ENCODE results near the gene BLVRA. TPM values are rescaled to one million over a fixed set of nuclear protein-coding genes. Genes with fewer than 3 reads are reported as not detected.

BLVRA gene
- total and polyA plus RNA-seq, 5 experiments from 2014 or later = 9.6 to 33.8 (median 17.8) TPM

- DNase-seq (peak in 5 of 10 donors; percentile 13 to 51 (median 41)), ATAC-seq (peak; percentile 22 to 50)
- H3K9me3 Mint-ChIP-seq = peaks cover 0 to 13% (median 8%) of the 10 kb centered on the region in 9 donors
- H3K4me3 Mint-ChIP-seq = peak overlapping the region; percentile 76 to 90 (median 87)
- POLR2A ChIA-PET = interaction anchor here (1.5 kb wide), 1 partner anchor 34 kb away, joined by 6 read pairs; the partner anchor contains the start of gene MRPS24
- peaks cover 5 to 26% (median 16%) of the 10 kb centered on the region in 4 donors for H3K4me1 Mint-ChIP-seq
- peaks cover 0 to 17% (median 6%) of the 10 kb centered on the region in 3 donors for H3K36me3 Mint-ChIP-seq
- H3K27me3 Mint-ChIP-seq = peaks cover 0 to 3% (median 0%) of the 10 kb centered on the region in 5 donors
- H3K27ac Mint-ChIP-seq = peak overlapping the region; percentile 28 to 94 (median 90)
Measured at GRCh38 chr7:43834463-43835251, 76.2 kb downstream of the BLVRA start.

- Mint-ChIP-seq H3K4me3 (peak overlapping the region in 2 of 10 donors; percentile 71 to 72), H3K27me3 (peaks cover 0 to 4% (median under 1%) of the 10 kb centered on the region in 5 donors)
Measured at GRCh38 chr7:43838201-43838658, 79.8 kb downstream of the BLVRA start.

DNA sequence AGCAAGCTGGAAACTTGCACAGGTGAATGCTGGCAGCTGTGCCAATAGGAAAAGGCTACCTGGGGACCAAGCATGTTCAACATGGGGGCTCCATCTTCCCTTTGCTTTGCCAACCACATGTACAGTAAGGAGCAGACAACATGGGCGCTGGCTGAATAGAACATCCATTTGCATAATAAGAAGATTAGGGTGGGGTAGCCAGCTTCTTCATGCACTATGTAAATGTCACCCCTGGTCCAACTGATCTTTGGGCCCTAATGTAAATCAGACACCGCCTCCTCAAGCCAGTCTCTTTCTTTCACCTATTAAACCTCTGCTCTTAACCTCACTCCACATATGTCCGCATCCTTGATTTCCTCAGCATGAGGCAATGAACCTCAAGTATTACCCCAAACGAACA, 84.8 kb downstream of the BLVRA start:
- no peaks in the 10 kb centered on the region for H3K9me3 Mint-ChIP-seq
- peak overlapping the region in 1 of 10 donors; percentile 24 for H3K27ac Mint-ChIP-seq
- DNase-seq (no peak), ATAC-seq (no peak)
- POLR2A ChIA-PET = interaction anchor here (0.6 kb wide), 1 partner anchor 165 kb away, joined by 5 read pairs; no protein-coding TSS in a partner anchor
- no peak overlapping the region for H3K4me3 Mint-ChIP-seq
- H3K36me3 Mint-ChIP-seq = no peaks in the 10 kb centered on the region
- H3K4me1 Mint-ChIP-seq = peaks cover 0 to 8% (median 6%) of the 10 kb centered on the region in 4 donors
- H3K27me3 Mint-ChIP-seq = peaks cover 4 to 12% (median 7%) of the 10 kb centered on the region in 5 donors

More at GRCh38 chr7:43838201-43838658, 79.8 kb downstream of the BLVRA start:
- peak overlapping the region in 7 of 10 donors; percentile 18 to 79 (median 63) for H3K27ac Mint-ChIP-seq
- H3K4me1 Mint-ChIP-seq = peaks cover 5 to 26% (median 16%) of the 10 kb centered on the region in 4 donors
- H3K9me3 Mint-ChIP-seq = peaks cover 0 to 5% (median 0%) of the 10 kb centered on the region in 9 donors
- POLR2A ChIA-PET = interaction anchor here (0.5 to 1.6 kb wide), 6 partner anchors 8 to 1005 kb away, joined by 3 to 11 read pairs (median 4); partner anchors contain the start of genes COA1 and STK17A
- peaks cover 0 to 2% (median 0%) of the 10 kb centered on the region in 3 donors for H3K36me3 Mint-ChIP-seq
- DNase-seq (no peak), ATAC-seq (no peak)

DNA sequence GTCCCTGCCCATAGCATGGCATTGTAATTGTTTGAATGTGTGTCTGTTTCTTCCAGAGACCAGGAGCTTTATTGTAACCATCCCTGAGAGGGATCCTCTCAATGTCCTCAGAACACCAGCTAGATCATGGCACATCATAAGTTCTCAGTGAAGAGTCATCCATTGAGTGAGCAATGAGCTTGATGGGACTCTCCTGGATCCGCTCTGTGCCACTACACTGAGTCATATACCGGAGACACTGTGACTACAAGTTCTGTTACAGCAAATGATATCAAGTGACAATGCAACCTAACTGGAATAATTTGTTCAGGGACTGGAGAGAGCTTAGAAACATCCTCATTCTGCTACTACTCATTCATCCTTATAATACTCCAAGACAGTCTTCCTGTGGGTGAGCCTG, 85.8 kb downstream of the BLVRA start:
- POLR2A ChIA-PET = no interaction called here
- H3K27me3 Mint-ChIP-seq = peaks cover 4 to 12% (median 7%) of the 10 kb centered on the region in 5 donors
- H3K36me3 Mint-ChIP-seq = no peaks in the 10 kb centered on the region
- ATAC-seq = no peak
- H3K4me3 Mint-ChIP-seq = no peak overlapping the region
- no peaks in the 10 kb centered on the region for H3K4me1 Mint-ChIP-seq
- H3K27ac Mint-ChIP-seq = peak overlapping the region in 1 of 10 donors; percentile 24
- H3K9me3 Mint-ChIP-seq = no peaks in the 10 kb centered on the region
- DNase-seq = no peak

DNA sequence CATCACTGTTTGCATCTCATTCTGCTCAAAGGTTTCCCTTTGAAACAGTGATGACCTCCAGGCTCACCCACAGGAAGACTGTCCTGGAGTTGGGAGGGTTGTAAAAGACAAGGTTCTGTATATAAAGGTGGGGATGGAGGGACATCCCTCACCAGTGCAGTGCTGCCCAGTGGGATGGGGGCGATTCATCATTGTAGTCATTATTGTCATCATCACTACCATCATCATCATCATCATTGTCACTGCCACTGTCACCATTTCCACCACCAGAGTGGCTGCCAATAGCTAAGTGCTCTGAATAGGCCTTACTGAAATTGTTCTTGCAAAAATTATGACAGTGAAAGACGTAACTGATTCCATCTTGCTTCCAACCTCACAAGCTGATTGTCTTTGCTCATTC, 86.2 kb downstream of the BLVRA start:
- Mint-ChIP-seq H3K9me3 (no peaks in the 10 kb centered on the region), H3K27ac (no peak overlapping the region), H3K27me3 (peaks cover 4 to 12% (median 7%) of the 10 kb centered on the region in 5 donors), H3K36me3 (no peaks in the 10 kb centered on the region), H3K4me1 (no peaks in the 10 kb centered on the region), H3K4me3 (no peak overlapping the region)
- DNase-seq (no peak), ATAC-seq (no peak)
- POLR2A ChIA-PET = no interaction called here

DNA sequence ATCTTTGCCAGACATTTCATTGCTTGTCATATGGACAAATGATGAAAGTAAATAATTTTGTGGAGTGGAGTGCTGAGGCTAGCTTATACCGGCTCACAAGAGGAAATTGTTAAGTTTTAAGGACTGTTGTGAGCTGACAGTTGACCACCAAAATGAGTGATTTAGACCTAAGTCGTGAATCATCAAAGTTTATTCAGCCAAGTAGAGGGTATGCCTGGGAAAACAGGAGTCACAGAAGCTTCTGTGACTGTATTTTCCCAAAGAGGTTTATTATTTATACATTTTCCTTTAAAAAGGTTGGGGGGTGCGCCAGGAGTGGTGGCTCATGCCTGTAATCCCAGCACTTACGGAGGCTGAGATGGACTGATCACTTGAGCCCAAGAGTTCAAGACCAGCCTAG, 89.0 kb downstream of the BLVRA start:
- ATAC-seq (no peak), DNase-seq (no peak)
- Mint-ChIP-seq H3K4me3 (no peak overlapping the region), H3K27ac (peak overlapping the region in 1 of 10 donors; percentile 31), H3K9me3 (no peaks in the 10 kb centered on the region), H3K4me1 (peaks cover 0 to 2% (median 0%) of the 10 kb centered on the region in 4 donors), H3K27me3 (peaks cover 3 to 12% (median 7%) of the 10 kb centered on the region in 5 donors), H3K36me3 (no peaks in the 10 kb centered on the region)
- POLR2A ChIA-PET = no interaction called here

DNA sequence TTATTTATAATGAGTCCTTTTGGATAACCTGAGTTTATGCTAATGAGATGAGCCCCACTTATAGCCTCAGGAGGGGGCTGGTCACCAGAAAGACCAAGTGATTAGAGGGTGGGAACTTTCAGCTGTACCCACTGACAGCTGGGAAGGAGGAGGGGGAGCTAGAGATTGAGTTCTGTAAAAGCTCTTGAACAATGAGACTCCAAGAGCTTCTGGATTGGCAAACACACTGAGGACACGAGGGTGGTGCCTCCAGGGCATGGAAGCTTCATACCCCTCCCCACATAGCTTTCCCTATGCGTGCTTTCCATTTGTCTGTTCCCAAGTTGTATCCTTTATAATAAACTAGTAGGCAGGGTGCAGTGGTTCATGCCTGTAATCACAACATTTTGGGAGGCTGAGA, 90.6 kb downstream of the BLVRA start:
- Mint-ChIP-seq H3K27ac (no peak overlapping the region), H3K4me3 (no peak overlapping the region), H3K27me3 (peaks cover under 1 to 7% (median 2%) of the 10 kb centered on the region in 5 donors), H3K9me3 (no peaks in the 10 kb centered on the region), H3K4me1 (peaks cover 0 to 2% (median 0%) of the 10 kb centered on the region in 4 donors), H3K36me3 (no peaks in the 10 kb centered on the region)
- ATAC-seq = no peak
- POLR2A ChIA-PET = no interaction called here
- DNase-seq = no peak

DNA sequence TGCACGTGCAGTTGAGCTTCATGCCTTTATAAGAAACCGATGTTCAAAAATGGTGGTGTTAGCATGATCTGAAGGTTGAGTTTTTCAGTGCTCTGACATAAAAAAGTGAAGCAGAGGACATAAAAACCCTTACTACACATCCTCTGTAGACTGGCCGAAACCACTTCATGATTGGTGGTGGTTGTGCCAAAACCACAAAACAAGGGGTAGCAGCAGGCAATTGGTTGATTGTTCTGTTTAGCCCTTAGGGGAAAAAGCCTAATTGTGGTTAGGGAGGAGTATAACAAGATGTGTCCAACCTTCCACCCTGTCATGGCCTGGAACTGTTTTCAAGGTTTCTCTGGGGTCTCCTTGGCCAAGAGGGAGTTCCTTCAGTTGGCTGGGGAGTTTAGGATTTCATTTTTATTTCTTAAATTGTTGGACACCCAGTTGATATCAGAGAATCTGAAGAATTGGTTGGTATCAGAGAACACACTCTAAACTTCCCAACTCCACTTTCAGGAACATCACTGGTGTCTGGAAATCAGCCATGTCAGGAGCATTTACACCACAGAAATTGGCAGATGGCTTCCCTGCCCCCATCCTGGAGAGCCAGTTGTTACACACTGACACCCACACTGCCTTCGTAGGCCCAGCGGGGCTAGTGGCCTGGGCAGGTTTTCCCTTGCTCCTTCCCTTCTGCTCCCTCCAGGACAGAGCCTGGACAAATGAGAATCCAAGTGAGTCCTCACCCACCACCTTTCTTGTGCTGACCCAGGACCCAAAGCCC, 92.1 kb downstream of the BLVRA start:
- DNase-seq = no peak
- no peaks in the 10 kb centered on the region for H3K36me3 Mint-ChIP-seq
- POLR2A ChIA-PET = no interaction called here

GRCh38 chr7:43851805-43852204, 93.3 kb downstream of the BLVRA start:
- ATAC-seq (no peak), DNase-seq (no peak)
- H3K27ac Mint-ChIP-seq = no peak overlapping the region
- no peaks in the 10 kb centered on the region for H3K9me3 Mint-ChIP-seq
- peaks cover 0 to 4% (median 3%) of the 10 kb centered on the region in 5 donors for H3K27me3 Mint-ChIP-seq
- POLR2A ChIA-PET = no interaction called here
- no peak overlapping the region for H3K4me3 Mint-ChIP-seq
- H3K4me1 Mint-ChIP-seq = peaks cover 0 to 2% (median 0%) of the 10 kb centered on the region in 4 donors
- no peaks in the 10 kb centered on the region for H3K36me3 Mint-ChIP-seq

More for the DNA sequence above, 92.1 kb downstream of the BLVRA start:
- ATAC-seq = no peak
- no peak overlapping the region for H3K4me3 Mint-ChIP-seq
- H3K9me3 Mint-ChIP-seq = no peaks in the 10 kb centered on the region
- peaks cover 0 to 10% (median 4%) of the 10 kb centered on the region in 5 donors for H3K27me3 Mint-ChIP-seq
- no peak overlapping the region for H3K27ac Mint-ChIP-seq
- H3K4me1 Mint-ChIP-seq = peaks cover 0 to 2% (median 0%) of the 10 kb centered on the region in 4 donors

GRCh38 chr7:43855176-43855575, 96.7 kb downstream of the BLVRA start:
- H3K9me3 Mint-ChIP-seq = no peaks in the 10 kb centered on the region
- peaks cover 0 to 2% (median 0%) of the 10 kb centered on the region in 4 donors for H3K4me1 Mint-ChIP-seq
- peaks cover 0 to 4% (median 2%) of the 10 kb centered on the region in 5 donors for H3K27me3 Mint-ChIP-seq
- no peaks in the 10 kb centered on the region for H3K36me3 Mint-ChIP-seq
- no peak overlapping the region for H3K4me3 Mint-ChIP-seq
- no peak overlapping the region for H3K27ac Mint-ChIP-seq
- DNase-seq (no peak), ATAC-seq (no peak)
- POLR2A ChIA-PET = no interaction called here

DNA sequence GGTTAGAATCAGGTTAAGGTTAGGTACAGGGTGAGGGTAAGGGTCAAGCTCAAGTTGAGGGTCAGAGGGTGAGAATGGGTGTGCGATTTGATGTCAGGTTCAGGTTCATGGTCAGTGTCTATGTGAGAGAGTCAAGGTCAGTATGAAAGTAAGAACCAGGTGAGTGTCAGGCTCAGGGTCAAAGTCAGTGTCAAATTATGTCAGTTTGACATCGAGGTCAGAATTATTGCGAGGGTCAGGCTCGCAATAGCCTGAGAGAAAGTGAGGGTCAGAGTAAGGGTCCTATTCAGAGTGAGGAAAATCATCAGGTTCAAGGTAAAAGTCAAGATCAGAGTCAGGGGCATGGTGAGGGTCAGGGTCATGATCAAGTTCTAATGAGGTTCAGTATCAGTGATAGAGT, 97.8 kb downstream of the BLVRA start:
- peaks cover 0 to 4% (median 2%) of the 10 kb centered on the region in 5 donors for H3K27me3 Mint-ChIP-seq
- no peak overlapping the region for H3K4me3 Mint-ChIP-seq
- H3K36me3 Mint-ChIP-seq = no peaks in the 10 kb centered on the region
- H3K9me3 Mint-ChIP-seq = no peaks in the 10 kb centered on the region
- ATAC-seq = no peak
- peaks cover 0 to 2% (median 0%) of the 10 kb centered on the region in 4 donors for H3K4me1 Mint-ChIP-seq
- POLR2A ChIA-PET = no interaction called here
- no peak for DNase-seq
- no peak overlapping the region for H3K27ac Mint-ChIP-seq

Data from naive thymus-derived CD8-positive, alpha-beta T cell (primary cell).